Retinal pigment epithelial cell (primary cell): ENCODE measurements around the gene EXOSC10.

Source experiments
- DNase-seq: peaks from one replicate; pipeline ENCODE4 v3.0.0-alpha.2; 2010; ENCODE audit warnings: low read depth
- H3K4me3 ChIP-seq: 2 replicates; pipeline ENCODE4 v1.5.1; 2011; ENCODE audit warnings: mild to moderate bottlenecking, low read length, control low read depth, moderate library complexity
- TF ChIP-seq, protein P1 (sequence below): conservative IDR thresholded peaks from 2 replicates; pipeline ENCODE4 v1.5.1; 2011; ENCODE audit warnings: low read depth, low read length, control low read depth, inconsistent platforms

Gene EXOSC10

DNA sequence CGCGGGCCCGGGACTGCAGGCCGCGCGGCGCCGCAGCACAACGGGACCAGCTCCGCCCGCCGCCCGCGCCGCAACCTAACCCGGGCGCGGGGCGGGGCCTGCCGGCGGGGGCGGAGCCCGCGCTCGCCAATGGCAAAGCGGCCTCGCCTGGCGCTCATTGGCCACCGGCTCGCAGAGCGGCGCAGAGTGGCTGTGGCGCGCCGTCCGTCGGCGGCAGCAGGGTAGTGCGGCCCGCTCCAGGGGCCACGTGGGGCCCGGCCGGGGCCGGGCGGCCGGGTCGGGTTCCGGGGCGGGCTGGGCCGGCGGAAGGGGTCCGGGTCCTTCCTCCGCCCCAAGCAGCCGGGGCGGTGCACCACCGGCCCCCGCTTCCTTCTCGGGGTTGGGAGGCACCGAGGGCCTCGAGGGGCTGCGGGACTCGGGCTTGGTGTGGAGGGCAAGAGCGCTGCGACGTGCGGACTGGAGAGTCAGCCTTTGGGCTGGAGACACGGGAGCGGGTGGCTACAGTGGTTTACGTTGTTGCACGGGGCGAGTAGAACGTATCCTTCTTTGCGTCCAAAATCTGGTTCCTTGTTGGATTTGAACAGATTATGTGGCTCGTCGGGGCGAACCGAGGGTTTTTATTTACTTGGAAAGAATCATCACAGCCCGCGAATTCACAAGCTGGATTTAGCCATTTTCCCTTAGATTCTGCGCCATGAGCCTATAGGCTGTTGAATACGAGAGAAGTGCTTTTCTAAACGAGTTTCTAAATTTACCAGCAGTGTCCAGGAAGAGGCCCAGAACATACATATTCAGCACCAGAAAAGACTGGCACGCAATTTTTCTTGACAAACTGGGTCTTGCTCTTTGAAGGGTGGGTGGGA, 39.5 kb downstream of the EXOSC10 start, which contains the start of gene SRM:
SRM (minus strand) TSS at position 51 of the 863 bp plus-strand sequence. CDS start 75 bp downstream, outside the sequence.
- TF ChIP-seq, protein P1, sequence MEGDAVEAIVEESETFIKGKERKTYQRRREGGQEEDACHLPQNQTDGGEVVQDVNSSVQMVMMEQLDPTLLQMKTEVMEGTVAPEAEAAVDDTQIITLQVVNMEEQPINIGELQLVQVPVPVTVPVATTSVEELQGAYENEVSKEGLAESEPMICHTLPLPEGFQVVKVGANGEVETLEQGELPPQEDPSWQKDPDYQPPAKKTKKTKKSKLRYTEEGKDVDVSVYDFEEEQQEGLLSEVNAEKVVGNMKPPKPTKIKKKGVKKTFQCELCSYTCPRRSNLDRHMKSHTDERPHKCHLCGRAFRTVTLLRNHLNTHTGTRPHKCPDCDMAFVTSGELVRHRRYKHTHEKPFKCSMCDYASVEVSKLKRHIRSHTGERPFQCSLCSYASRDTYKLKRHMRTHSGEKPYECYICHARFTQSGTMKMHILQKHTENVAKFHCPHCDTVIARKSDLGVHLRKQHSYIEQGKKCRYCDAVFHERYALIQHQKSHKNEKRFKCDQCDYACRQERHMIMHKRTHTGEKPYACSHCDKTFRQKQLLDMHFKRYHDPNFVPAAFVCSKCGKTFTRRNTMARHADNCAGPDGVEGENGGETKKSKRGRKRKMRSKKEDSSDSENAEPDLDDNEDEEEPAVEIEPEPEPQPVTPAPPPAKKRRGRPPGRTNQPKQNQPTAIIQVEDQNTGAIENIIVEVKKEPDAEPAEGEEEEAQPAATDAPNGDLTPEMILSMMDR: no peak
- DNase-seq: peak; percentile 52
- H3K4me3 ChIP-seq: peak within 1 kb of the TSS; percentile 81

GRCh38 chr1:11059155-11059967, 40.3 kb downstream of the EXOSC10 start:
- DNase-seq: no peak
- TF ChIP-seq, protein P1: no peak
- peak overlapping the region; percentile 81 for H3K4me3 ChIP-seq

DNA sequence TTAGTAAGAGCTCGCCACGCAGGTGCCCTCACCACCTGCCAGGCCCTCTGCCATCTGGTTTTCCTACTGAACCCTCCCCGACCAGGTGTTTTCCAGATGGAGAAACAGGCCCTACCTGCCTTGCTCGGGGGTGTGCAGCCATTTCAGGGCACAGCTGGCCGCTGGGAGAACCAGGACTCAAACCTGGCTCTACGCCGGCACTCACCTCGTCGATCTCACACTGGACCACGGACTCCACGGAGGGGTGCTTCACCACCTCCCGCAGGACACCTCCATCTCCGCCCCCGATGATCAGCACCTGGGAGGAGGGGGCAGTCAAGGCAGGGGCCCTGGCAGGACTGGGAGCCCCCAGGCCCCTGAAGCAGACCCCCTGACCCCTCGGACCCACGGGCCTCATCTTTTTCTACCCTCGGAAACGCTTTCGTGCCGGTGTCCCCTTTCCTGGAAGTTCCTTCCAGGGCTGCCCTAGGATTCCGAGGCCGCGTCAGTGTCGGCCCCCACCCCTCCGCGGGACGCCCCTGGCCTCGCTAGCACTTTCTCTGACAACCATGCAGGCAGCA, 41.0 kb downstream of the EXOSC10 start:
- DNase-seq: no peak
- H3K4me3 ChIP-seq: peak overlapping the region; percentile 81
- TF ChIP-seq, protein P1: no peak

DNA sequence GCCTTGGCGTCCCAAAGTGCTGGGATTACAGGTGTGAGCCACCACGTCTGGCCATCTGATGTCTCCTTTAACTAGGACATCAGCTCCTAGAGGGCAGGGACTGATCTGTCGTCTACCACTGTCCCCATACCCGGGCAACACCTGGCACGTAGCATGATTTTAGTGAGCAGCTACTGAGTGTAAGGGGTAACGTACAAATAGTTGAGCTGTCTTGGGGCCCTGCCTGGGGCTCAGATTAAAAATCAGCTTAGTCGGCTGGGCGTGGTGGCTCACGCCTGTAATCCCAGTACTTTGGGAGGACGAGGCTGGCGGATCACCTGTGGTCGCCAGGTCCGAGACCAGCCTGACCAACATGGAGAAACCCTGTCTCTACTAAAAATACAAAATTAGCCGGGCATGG, 41.6 kb downstream of the EXOSC10 start:
- no peak overlapping the region for H3K4me3 ChIP-seq
- no peak for DNase-seq
- TF ChIP-seq, protein P1: no peak

DNA sequence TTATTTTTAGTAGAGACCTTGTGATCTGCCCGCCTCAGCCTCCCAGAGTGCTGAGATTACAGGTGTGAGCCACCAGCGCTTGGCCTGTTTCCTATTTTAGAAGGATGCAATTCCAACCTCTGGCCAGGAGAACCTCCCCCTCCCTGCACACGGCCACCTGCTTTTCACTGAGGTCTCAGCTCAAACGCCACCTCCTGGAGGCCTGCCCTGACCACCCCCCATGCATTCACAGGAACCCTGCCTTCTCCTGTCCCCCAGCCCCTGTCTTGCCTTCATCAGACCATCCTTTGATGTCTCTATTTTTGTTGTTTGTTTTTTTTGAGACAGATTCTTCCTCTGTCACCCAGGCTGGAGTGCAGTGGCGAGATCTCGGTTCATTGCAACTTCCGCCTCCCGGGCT, 42.2 kb downstream of the EXOSC10 start:
- DNase-seq: no peak
- no peak overlapping the region for H3K4me3 ChIP-seq
- TF ChIP-seq, protein P1: no peak

- DNase-seq: no peak
- TF ChIP-seq, protein P1: no peak
- no peak overlapping the region for H3K4me3 ChIP-seq
These were observed 43.2 kb downstream of the EXOSC10 start for GRCh38 chr1:11056504-11056903.
